Measurements from ENCODE around the gene MIEF2.
"Not testable (repeated sequence)": the region's sequence is repeated elsewhere in the genome, so short reads cannot be mapped to it uniquely, and the experiment has no call there.

Gene MIEF2

DNA sequence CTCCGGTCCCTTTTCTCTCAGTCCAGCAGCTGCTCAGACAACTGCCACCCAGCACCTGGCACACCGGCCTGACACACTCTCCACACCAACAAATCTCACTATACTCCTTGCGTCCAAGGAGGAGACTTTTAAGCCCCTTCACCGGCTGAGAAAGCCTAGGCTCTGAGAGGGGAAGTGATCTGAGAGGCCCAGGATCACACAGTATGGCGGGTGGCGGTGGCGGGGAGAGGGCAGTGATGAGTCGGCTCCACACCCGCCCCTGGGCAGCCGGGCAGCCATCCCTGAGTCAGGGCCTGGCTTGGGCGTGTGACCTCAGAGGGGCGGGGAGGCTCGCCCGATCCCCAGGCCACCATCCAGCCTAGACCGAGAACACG, 2.5 kb upstream of the MIEF2 start:
- DNase-seq = peak; percentile 64 to 68

DNA sequence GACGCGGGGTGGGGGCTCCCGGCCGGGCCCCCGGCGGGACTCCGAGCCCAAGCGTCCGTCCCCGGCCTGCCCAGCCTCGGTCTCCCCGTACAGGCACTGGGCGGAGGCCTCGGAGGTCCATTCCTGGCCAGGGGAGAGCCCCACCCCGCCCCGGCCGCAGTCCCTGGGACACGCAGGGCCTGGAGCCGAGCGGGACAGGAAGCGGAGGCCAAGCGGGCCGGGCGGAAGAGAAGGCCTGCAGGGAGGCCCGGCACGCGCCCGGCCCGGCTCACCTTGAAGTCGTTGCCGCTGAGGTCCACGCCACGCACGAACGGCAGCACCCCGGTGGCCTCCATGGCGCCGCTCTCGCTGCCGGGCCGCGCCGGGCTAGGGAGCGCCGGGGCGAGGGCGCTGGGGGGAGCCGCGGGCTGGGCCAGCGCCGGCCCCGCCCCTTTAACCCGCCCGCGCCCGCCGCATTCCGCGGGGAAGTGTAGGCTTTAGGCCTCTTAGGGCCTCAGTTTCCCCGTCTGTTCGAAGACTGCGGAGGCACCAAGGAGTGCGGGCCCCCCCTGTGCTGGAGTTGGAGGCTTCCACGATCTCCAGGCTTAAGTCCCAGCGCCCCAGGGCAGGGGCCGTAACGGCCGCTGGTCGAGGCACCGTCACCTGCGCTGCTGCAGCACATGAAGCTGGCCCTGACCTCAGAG, 2.0 kb upstream of the MIEF2 start, which contains the start of gene FLII:
Gene FLII, minus strand, starts transcription at position 383 of the 683 bp plus-strand sequence. Its CDS starts 48 bp downstream, at position 335.
- peak; percentile 57 to 60 for DNase-seq

DNA sequence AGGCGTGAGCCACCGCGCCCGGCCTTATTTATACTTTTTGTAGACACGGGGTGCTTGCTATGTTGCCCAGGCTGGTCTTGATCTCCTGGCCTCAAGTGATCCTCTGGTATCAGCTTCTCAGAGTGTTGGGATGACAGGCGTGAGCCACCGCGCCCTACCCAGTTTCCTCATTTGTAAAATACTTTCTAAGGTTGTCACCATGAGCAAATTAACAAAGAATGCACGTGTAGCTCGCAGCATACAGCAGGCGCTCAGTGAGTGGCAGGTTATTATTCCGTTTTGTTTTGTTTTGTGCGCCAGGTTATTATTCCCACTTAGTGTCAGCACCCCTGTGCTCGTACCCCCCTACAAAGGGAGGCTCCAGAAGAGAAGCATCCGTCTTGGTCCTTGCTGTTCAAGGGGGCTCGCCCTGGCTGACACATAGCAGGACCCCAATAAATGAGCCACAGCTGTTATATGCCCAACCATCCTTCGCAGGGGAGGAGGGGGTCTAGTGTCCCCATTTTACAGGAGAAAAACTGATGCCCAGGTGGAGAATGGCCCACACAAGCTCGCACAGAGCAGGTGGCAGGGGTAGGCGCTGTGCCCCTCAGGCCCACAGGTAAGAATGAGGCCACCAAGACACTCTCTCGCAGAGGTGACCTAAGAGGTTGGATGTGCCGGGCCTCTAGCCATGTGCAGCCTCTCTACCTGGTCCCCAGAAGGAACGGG, 686 bp upstream of the MIEF2 start:
- no peak for DNase-seq

DNA sequence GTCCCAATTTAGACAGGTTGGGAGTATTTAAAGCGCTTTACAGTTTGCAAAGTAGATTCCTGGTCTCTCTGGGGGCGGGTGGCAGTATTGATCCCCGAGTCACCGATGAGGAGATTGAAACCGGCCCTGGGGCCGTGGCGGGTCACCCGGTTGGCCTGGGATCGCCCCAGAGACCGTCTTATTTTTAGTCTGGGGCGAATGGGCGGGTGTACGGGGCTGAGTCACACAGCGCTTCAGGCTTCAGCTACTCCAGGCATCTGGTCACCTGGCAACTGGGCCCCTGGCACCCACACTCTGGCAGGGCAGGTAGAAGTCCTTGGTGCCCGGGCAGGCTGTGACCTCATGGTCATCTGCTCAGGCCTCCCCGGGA, 669 bp downstream of the MIEF2 start:
- DNase-seq = peak; percentile 49 to 58

DNA sequence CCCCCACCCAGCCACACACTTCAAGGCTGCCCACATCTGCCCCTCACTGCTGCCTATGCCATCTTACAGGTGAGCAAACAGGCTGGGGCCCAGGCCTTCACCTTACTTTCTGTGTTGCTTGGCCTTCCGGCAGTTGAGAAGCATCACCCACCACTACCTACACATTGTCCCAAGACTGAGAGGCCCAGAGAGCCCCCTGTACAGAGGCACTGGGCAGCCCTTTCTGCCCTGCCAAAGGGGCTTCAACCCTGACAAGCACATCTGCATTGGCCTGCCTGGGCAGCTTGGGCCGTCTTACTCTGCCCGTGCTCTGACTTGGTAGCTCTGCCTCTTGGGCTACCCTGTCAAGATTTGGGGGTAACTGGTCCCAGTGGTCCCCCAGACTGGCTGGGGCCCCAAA, 1.2 kb downstream of the MIEF2 start:
- DNase-seq = no peak

DNA sequence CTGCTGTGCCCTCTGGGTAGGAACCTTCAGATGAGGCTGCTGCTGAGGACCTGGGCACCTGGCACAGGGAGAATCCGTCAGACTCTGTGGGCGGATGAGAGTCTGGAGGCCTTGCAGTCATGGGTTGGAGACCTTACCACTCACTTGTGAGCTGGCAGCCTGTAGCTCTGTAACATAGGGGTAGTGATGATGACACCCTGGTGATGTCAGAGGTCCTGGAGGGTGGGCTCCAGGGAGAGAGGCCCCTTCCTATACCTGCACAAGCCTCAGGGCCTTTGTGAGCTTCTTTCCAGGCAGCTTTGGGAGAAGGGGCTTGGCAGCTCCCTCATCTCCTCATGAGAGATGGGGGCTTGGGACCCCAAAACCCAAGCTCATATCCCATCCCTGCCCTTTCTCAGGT, 1.6 kb downstream of the MIEF2 start:
- no peak for DNase-seq

DNA sequence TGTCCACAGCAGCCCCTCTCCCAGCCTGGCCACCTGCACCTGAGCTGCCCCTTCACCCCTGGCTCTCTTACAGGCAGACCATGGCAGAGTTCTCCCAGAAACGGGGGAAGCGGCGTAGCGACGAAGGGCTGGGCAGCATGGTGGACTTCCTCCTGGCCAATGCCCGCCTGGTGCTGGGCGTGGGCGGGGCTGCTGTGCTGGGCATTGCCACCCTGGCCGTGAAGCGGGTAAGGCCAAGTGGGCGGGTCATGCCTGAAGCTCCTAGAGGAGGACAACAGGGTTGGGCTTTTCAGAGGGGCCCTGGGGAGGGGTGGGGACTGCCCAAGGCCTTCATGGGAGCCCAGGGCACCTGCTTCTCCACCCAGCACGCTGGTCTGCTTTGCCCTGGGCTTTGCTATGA, 2.2 kb downstream of the MIEF2 start:
- no peak for DNase-seq

DNA sequence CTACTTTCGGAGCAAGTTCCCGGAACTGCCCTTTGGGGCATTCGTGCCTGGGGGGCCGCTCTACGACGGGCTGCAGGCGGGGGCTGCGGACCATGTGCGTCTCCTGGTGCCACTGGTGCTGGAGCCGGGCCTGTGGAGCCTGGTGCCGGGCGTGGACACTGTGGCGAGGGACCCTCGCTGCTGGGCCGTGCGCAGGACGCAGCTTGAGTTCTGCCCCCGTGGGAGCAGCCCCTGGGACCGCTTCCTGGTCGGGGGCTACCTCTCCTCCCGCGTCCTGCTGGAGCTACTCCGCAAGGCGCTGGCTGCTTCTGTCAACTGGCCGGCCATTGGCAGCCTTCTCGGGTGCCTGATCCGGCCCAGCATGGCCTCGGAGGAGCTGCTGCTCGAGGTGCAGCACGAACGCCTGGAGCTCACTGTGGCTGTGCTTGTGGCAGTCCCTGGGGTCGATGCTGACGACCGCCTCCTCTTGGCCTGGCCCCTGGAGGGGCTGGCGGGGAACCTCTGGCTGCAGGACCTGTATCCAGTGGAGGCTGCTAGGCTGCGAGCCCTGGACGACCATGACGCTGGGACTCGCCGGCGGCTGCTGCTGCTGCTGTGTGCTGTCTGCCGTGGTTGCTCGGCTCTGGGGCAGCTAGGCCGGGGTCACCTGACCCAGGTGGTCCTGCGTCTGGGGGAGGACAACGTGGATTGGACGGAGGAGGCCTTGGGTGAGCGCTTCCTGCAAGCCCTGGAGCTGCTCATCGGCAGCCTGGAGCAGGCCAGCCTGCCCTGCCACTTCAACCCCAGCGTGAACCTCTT, 3.6 kb downstream of the MIEF2 start:
- no peak for DNase-seq

DNA sequence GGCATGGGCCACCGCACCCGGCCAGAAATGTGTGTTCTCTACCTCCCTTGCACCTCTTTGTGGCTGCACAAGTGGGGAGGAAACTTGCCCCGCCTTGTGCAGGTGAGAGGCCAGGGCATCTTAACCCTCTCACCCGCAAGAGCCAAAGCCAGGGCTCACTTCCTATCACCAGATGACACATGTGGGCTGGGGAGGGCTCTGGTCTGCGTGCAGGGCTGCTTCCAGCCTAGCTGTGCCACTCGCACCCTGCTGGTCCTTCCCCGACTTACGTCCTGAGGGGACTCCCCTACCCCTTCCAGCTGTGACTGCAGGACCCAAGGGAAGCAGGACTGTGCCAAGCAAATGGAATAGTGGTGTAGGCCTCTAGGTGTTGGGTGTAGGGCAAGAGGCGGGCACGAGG, 6.9 kb downstream of the MIEF2 start:
- DNase-seq = no peak

DNA sequence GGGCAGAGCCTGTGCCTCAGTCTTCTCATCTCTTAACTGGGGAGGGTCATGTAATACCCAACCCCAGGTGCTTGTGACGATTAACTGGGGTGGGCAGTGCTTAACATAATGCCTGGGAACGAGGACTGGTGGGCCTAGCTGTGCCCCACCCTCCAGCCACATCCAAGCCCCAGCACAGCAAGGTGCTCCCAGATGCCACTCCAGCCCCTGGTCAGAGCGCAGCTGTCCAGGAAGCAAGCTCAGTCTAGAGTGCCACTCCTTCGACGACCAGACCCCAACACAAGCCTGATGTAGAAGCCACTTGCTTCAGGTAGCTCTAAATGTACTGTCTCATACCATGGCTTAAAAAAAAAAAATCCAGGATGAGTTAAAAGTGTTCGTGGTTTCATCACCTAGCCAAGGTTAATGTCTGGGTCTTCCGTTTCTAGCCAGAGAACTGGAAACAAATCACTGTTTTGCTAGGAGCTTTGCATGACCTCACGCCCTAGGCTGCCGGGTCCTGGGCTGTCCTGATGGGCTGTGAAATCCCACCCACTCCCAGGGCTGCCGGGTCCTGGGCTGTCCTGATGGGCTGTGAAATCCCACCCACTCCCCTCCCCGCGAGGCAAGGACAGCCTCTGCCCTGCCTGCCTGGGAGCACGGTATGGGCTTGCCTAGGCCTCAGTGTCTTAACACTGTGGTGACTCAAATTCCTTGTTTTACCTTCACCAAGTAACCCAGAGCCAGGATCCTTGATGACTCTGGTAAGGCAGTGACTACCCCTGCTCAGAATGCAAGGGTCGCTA, 7.7 kb downstream of the MIEF2 start:
- DNase-seq = no peak

DNA sequence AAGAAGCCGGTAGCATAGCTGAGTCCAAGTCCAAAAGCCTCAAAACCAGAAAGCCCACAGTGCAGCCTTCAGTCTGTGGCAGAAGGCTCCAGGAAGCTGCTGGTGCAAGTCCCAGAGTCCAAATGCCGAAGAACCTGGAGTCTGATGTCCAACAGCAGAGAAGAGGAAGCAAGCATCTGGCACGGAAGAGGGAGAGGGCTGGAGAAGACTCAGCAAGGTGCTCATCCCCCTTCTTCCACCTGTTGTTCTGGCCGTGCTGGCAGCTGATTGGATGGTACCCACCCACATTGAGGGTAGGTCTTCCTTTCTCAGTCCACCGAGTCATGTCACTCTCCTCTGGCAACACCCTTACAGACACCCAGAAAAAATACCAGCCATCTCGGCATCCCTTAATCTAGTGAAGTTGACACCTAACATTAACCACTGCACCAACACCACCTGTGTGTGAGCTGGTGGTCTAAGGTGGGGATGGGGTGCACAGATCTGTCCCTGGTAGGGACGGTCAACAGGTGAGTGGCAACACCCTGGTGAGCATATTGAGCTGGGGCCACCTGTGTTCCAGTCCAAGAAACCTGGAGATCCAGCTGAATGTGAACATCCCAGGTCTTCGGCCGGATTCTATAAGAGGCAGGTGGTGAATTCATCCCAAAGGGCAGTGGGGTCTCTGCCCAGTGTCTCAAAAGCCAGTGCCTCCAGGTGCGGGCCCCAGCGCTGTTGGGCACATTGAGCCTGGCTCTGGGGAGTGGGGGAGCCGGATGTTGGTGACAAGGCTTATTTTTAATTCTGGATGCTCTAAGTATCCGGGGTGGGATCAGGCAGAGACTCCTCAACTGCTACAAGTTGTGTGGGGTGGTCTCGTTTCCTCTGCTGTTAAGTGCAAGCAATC, 9.8 kb downstream of the MIEF2 start:
- no peak for DNase-seq

DNA sequence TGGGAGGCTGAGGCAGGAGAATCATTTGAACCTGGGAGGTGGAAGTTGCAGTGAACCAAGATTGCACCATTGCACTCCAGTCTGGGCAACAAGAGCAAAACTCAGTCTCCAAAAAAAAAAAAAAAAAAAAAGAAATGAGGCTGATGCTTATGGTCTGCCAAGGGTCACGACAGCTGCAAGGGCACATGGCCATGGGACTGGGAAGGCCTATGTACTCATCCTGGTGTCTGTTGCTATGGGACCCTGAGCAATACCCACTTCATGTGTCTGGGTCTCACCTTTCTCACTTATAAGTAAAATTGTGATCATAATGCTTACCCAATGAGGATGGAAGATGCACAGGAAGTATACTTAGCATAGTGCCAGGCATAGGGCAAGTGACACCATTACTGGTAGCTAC, 16.6 kb downstream of the MIEF2 start:
- no peak for DNase-seq

DNA sequence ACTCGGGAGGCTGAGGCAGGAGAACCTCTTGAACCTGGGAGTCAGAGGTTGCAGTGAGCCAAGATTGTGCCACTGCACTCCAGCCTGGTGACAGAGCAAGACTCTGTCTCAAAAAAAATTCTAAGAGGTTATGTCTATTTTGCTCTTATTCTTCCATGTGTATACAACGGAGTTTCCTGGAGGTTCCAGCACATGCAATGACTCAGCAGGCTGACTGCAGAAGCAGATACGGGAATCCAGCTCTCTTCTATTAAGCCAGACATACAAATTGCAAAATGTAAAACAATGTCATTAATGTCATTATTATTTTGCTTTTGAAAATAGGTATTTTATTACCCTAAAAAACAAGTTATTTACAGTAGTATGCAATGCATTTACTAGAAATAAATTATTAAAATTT, 18.4 kb downstream of the MIEF2 start:
- no peak for DNase-seq

DNA sequence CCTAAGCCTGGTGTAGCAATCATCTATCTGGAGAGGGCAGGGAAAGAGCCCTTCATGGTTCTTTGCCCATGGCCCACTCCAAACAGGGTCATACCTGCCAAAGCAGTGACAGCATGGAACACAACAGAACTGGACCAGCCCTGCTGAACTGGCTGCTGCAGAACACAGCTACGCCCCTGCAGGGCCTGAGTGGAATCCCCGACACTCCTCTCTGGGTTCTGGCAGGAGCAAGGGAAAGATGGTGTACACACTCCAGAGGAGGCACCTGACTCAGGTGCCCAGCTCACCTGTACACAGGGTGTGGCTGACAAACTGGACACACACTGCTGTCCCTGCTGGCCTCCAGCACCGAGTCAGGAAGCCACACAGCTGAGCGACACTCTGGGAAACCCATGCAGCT, 19.8 kb downstream of the MIEF2 start:
- no peak for DNase-seq

DNA sequence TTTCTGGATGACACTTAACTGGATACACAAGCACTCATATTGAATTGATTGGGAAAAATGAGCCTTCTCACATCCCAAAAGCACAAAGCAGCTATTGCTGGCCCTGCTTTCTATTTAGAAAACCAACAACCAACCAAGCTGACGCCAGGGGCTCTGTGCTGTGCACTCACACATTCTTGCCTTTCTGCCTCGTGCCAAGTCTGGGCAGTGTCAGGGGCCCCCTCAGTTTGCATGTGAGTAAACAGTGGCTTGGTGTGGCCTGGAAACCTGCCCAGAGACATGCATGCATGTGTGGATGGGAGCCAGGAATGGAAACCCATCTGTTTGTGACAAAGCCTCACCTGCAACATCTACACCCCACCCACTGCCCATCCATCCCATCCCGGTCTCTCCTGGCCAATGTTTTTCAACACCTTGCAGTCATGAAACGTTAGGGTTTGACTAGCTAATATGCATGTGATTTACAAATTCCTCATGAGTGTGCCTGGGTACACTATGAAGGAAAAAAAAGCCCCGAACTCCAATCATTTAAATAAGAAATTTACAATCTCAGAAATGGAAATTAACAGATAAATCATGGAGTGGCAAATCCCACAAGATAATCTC, 20.4 kb downstream of the MIEF2 start:
- no peak for DNase-seq

DNA sequence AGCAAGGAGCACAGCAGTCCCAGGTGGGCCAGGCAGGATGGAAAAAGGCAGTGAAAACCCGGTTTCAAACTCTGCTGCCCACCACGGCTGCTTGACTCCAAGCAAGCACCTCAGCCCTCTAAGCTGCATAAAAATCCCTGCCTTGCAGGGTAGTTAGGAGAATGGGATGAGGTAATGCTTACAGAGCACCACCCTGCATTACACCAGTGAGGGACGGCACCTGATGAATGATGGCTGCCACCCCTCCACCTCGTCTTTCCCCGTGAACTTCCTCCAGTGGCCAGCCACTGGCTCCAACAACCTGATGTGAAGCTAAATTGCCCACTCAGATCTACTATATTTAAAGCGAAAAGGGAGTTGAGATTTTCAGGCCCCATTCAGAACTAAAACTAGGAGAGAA, 21.3 kb downstream of the MIEF2 start:
- DNase-seq = no peak

DNA sequence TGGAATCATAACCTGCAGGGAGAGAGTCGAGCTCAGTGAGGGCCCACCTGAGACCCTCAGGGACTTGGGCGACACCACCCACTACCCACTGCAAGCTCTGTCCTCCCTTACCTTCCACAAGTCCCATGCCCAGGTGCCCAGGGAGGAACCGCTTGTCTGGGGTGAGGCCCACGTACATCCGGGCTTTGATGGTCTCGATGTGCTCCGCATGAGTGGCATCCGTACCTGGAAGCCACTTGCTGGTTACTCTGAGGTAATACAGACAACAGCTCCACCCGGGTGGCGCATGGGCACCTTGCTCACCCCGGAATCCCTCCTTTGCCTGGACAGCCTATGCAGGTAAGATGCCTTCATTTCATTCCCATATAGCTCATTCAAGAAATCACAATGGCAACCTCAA, 24.8 kb downstream of the MIEF2 start:
- DNase-seq = no peak

DNA sequence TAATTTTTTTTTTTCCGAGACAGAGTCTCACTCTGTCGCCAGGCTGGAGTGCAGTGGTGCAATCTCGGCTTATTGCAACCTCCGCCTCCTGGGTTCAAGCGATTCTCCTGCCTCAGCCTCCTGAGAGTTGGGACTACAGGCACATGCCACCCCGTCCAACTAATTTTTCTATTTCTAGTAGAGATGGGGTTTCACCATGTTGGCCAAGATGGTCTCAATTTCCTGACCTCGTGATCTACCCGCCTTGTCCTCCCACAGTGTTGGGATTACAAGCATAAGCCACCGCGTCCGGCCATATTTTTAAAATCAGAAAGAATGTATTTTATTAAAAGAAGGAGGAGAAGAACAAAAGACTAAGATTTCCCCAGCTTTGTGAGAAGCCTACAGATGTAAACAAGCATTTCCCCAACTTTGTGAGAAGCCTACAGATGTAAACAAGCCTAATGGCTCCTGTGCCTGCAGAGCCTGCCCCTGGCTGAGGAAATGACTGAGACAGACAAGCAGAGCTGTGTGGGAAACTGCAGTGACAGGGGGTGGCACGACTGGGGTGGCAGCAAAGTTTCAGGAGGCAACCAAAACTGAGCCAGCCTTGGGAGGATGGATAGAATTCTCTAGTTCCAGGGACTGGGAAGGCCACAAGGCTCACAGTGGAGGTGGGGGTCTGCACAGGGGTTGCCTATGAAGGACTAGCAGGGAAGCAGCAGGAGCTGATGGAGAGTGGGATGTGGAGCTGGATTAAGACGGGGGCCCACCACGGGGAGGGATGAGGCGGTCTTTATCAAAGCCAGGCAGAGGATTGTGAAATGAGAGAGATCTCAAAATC, 31.5 kb downstream of the MIEF2 start:
- no peak for DNase-seq

DNA sequence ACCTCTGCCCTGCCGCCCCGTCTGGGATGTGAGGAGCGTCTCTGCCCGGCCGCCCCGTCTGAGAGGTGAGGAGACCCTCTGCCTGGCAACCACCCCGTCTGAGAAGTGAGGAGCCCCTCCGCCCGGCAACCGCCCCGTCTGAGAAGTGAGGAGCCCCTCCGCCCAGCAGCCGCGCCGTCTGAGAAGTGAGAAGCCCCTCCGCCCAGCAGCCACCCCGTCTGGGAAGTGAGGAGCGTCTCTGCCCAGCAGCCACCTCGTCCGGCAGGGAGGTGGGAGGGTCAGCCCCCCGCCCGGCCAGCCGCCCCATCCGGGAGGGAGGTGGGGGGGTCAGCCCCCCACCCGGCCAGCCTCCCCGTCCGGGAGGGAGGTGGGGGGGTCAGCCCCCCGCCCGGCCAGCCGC, 37.6 kb downstream of the MIEF2 start:
- not testable (repeated sequence) for DNase-seq

DNA sequence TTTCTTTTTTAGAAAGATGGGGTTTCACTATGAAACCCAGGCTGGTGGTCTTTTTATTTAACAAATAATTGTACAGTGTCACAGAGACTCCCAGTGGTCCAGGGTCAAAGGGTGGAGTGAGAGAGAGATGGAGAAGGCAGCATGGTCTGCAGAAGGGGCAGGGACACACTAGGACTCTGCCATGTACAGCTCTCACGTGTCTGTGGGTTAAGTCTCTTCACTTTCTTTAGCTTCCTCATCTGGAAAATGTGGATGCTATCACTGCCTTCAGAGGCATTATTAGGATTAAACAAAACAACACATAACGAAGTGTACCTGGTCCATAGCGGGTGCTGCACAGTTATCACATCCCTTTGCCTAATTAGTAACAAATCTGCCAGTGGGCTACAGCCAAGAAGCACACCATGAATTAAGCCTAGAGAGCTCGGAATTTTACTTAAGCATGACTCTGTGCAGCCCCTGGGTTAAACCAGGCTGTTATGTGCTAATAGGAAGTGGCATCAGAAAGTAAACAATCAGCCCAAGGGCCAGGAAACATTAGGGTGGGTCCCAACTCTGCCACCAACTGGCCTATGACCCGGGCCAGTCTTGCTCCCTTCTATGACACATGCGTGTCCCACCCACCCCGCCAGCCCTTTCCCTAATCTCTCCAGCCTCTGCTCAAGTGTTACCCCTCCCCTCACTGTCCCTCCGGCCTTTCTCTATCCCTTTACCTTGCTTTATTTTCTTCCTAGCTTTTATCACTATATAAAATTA, 40.4 kb downstream of the MIEF2 start:
- no peak for DNase-seq
